BE2C (cell line): ENCODE results near the gene METTL3.
A peak's percentile ranks its signal among the peaks of the same experiment; 100 is the strongest.

Source experiments
- DNase-seq: peaks from one replicate; pipeline ENCODE4 v3.0.0-alpha.2; 2020
- H3K27me3 ChIP-seq: fragments of 250-450 bp; sonication (Bioruptor Pico); 2 replicates; pipeline ENCODE4 v1.5.1; 2020; ENCODE audit warnings: mild to moderate bottlenecking
- H3K36me3 ChIP-seq: fragments of 250-450 bp; sonication (Bioruptor Pico); 2 replicates; pipeline ENCODE4 v1.5.1; 2020; ENCODE audit warnings: mild to moderate bottlenecking
- H3K4me1 ChIP-seq: fragments of 250-450 bp; sonication (Bioruptor Pico); 2 replicates; pipeline ENCODE4 v1.5.1; 2020
- H3K4me3 ChIP-seq: 2 replicates; pipeline ENCODE4 v1.5.1; 2011; ENCODE audit warnings: low read depth, low read length
- H3K9me3 ChIP-seq: fragments of 250-450 bp; sonication (Bioruptor Pico); 2 replicates; pipeline ENCODE4 v1.5.1; 2020
- TF ChIP-seq, protein P1 (sequence below): IDR thresholded peaks from 2 replicates; pipeline ENCODE4 v1.5.1; 2012; ENCODE audit warnings: mild to moderate bottlenecking, low read depth, low read length

The METTL3 gene

DNA sequence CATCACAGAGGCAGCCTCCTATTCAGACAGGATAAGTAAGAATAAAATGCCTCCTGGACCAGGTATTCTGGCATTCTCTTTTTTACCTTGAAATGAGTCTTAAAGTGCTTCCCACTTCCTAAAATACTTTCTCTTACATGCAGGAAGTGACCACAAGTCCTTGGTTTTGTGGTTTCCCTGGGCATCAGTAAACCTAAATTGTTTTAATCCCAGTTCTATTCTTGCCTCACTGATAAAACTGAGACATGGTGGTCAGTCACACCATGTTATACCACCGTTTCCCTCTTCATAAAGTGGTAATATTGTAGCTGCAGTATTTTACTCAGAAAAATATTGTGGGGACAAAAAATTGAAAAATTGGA lies 16.2 kb upstream of the METTL3 start:
- H3K9me3 ChIP-seq = no peaks in the 10 kb centered on the region
- H3K27me3 ChIP-seq = peaks cover 8% of the 10 kb centered on the region; the same call in 1 of the 2 replicates
- no peak for DNase-seq
- TF ChIP-seq, protein P1, sequence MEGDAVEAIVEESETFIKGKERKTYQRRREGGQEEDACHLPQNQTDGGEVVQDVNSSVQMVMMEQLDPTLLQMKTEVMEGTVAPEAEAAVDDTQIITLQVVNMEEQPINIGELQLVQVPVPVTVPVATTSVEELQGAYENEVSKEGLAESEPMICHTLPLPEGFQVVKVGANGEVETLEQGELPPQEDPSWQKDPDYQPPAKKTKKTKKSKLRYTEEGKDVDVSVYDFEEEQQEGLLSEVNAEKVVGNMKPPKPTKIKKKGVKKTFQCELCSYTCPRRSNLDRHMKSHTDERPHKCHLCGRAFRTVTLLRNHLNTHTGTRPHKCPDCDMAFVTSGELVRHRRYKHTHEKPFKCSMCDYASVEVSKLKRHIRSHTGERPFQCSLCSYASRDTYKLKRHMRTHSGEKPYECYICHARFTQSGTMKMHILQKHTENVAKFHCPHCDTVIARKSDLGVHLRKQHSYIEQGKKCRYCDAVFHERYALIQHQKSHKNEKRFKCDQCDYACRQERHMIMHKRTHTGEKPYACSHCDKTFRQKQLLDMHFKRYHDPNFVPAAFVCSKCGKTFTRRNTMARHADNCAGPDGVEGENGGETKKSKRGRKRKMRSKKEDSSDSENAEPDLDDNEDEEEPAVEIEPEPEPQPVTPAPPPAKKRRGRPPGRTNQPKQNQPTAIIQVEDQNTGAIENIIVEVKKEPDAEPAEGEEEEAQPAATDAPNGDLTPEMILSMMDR = no peak
- no peak overlapping the region for H3K4me3 ChIP-seq
- H3K4me1 ChIP-seq = no peaks in the 10 kb centered on the region
- no peaks in the 10 kb centered on the region for H3K36me3 ChIP-seq

DNA sequence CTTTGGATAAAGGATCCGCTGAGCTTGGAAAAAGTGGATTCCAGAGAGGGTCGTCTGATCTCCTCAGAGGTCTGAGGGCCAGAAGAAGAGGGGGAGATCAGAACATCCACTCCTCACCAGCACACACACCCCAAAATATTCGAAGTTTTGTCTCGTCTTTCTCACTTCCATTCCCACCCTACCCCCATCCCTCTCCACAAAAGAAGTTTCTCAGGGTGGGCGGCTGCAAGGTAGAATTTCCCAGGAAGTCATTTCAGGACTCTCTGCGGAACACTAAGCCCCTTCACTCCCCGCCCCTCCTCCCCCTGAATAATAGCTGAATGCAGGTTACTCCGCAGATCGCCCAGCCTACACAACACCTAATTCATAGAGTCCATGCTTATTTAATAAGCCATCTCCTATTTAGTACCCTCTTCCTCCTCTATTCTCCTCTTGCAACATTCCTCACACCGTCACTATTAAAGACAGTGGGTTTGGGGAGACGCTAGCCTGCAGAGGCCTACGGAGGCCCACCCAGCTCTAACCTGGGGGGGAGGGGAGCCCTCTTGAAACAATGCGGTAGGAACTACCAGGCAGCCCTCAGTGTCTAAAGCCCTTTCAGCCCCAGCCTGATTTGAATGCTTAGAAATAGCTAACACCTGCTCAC lies 15.7 kb upstream of the METTL3 start:
- TF ChIP-seq, protein P1 = no peak
- Histone ChIP-seq H3K36me3 (no peaks in the 10 kb centered on the region), H3K27me3 (peaks cover 8% of the 10 kb centered on the region; the same call in 1 of the 2 replicates), H3K4me3 (peak overlapping the region; percentile 76), H3K9me3 (no peaks in the 10 kb centered on the region), H3K4me1 (no peaks in the 10 kb centered on the region)
- DNase-seq = no peak

DNA sequence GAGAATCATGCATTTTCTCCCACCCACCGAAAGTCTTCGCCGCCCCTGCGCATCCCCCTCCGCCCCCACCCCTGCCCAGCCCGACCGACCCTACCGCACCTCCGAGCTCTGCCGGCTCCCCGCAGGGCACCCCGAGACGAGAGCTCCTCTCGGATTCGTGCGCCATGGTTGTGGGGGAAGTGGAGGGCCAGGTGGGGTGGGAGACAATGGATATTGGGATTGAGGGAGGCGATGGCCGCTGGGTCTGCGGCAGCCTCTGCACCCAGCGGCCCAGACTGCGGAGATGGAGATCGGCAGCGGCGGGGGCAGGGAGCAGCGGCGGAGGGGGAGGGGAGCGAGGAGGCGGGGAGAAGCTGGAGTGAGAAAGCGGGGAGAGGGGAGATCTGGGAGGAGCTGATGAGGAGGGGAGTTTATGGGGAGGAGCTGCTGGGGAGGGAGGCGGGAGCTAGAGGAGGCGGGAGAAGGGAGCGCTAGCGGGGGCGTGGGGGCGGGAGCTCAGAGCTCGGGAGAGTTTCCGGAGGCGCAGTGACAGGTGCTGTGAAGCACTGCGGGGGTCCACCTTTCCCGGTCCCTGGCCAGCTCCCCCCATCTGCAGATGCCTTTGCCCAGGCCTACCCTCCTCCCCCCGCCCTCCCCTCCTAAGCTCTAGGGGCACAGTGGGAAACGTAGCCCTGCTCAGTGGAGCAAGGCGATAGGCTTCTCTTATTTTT lies 15.0 kb upstream of the METTL3 start, which contains the start of gene SALL2:
Gene SALL2, minus strand, starts transcription at position 385 of the 710 bp plus-strand sequence. Its CDS starts 219 bp downstream, at position 166.
- Histone ChIP-seq H3K27me3 (peaks cover 8% of the 10 kb centered on the region; the same call in 1 of the 2 replicates), H3K9me3 (no peaks in the 10 kb centered on the region), H3K36me3 (no peaks in the 10 kb centered on the region), H3K4me3 (peak within 1 kb of the TSS; percentile 76), H3K4me1 (no peaks in the 10 kb centered on the region)
- DNase-seq = peak; percentile 88
- TF ChIP-seq, protein P1 = no peak

DNA sequence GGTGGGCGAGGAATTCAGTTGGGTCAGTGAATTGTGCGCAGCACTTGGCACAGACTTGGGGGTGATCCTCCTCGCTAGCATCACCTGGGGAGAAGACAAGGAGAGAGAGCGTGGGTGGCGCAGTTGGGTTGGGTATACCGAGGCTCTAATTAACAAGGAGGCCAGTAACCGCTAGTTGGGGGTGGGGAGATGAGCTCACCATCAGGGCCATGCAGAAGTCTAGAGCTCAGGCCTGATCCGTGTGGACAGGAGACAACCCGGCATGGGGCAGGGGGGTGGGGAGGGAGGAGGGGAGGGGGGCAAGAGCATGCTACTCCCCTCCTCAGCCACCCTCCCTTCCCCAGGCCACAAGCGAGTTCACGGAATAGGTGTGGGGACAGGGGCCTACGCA lies 14.4 kb upstream of the METTL3 start:
- no peaks in the 10 kb centered on the region for H3K9me3 ChIP-seq
- TF ChIP-seq, protein P1 = no peak
- no peak for DNase-seq
- H3K36me3 ChIP-seq = no peaks in the 10 kb centered on the region
- peaks cover 3% of the 10 kb centered on the region; the same call in 1 of the 2 replicates for H3K27me3 ChIP-seq
- H3K4me3 ChIP-seq = peak overlapping the region; percentile 76
- H3K4me1 ChIP-seq = no peaks in the 10 kb centered on the region

DNA sequence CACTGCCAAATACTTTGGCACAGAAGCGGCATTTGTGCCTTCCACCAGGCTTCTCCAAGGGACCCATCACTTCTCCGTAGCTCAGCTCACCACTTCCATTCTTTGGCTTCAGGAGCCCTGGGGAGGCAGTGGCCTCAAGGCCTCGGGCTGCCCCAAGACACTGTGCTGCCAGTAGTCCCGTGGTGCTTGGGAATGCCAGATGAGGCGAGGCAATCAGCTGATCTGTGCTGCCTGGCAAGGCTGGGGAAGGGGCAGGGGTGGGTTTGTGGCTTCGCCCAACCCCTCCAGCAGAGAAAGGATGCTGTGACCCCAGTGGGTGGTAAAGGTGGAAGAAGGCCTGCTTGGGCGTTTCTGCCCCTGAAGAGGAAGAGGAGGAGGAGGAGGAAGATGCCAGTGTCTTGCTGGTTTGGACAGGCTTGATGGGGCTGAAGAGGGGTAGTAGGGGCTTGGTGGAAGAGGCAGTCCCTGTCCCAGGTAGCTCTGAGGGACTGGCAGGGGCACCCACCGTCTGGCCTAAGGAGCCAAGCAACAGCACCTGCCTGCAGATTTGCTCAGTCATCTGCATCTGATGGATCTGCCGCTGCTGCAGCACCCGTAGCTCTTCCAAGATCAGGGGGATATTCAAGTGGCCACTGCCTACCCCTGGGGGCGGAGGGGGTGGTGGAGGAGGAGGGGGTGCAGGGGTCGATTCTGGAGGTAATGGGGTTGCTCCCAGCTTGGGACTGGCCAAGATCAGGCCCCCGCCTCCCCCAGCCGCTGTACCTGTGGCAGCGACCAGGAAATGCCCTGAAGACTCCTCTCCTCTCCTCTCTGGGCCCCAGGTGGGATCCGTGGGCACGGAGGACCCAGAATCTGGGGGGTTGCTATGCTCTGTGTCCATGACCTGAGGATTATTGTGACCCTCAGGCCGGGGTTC lies 13.7 kb upstream of the METTL3 start:
- Histone ChIP-seq H3K4me1 (no peaks in the 10 kb centered on the region), H3K27me3 (no peaks in the 10 kb centered on the region), H3K36me3 (no peaks in the 10 kb centered on the region), H3K4me3 (peak overlapping the region; percentile 76), H3K9me3 (no peaks in the 10 kb centered on the region)
- TF ChIP-seq, protein P1 = no peak
- no peak for DNase-seq
